Measurements from ENCODE around the gene OPCML. TPM values are rescaled to one million over a fixed set of nuclear protein-coding genes. Genes with fewer than 3 reads are reported as not detected.

Gene OPCML
- total RNA-seq, 3 donors from 2014 or later (not counting 1 experiment from before 2014, with no cell fraction given), result not detected

GRCh38 chr11:132840191-132840590, 692.1 kb downstream of the OPCML start:
- Mint-ChIP-seq H3K9me3 (peaks cover 7 to 12% of the 10 kb centered on the region in 2 donors), H3K27me3 (ENCODE audit: low read depth in 2 of 2) (no peaks in the 10 kb centered on the region), H3K4me3 (no peak overlapping the region), H3K36me3 (no peaks in the 10 kb centered on the region), H3K4me1 (no peaks in the 10 kb centered on the region), H3K27ac (no peak overlapping the region)
- H3K27ac ChIP-seq (ENCODE audit: low read length), result no peak overlapping the region
- DNase-seq (no peak), ATAC-seq (no peak)
- intact Hi-C loops (cut with micrococcal nuclease), result no loop called here
- TF ChIP-seq CTCF (IDR thresholded peaks at IDR 0.05), result no peak
- no peak overlapping the region for H3K4me3 ChIP-seq (ENCODE audit: low read length)
- H3K9me3 ChIP-seq (ENCODE audit: control insufficient read depth, insufficient read depth, low read length), result no peaks in the 10 kb centered on the region
- no peaks in the 10 kb centered on the region for H3K4me1 ChIP-seq (ENCODE audit: control insufficient read depth, insufficient read depth, low read length)
- no peaks in the 10 kb centered on the region for H3K27me3 ChIP-seq (ENCODE audit: control insufficient read depth, insufficient read depth, low read length)
- 86% methylated on average over 5 of the region's 5 CpGs for WGBS (ENCODE audit: insufficient coverage)
- no peaks in the 10 kb centered on the region for H3K36me3 ChIP-seq (ENCODE audit: control insufficient read depth, insufficient read depth, low read length)

GRCh38 chr11:132839236-132839945, 692.9 kb downstream of the OPCML start:
- H3K27ac ChIP-seq (ENCODE audit: low read length), result no peak overlapping the region
- no peak overlapping the region for H3K27ac Mint-ChIP-seq
- no peaks in the 10 kb centered on the region for H3K36me3 ChIP-seq (ENCODE audit: control insufficient read depth, insufficient read depth, low read length)
- DNase-seq (no peak), ATAC-seq (no peak)
- TF ChIP-seq CTCF (IDR thresholded peaks at IDR 0.05), result no peak
- no peaks in the 10 kb centered on the region for H3K27me3 Mint-ChIP-seq (ENCODE audit: low read depth in 2 of 2)
- H3K4me1 Mint-ChIP-seq, result no peaks in the 10 kb centered on the region
- peaks cover 7 to 13% of the 10 kb centered on the region in 2 donors for H3K9me3 Mint-ChIP-seq
- no peaks in the 10 kb centered on the region for H3K36me3 Mint-ChIP-seq
- intact Hi-C loops (cut with micrococcal nuclease), result no loop called here
- no peaks in the 10 kb centered on the region for H3K4me1 ChIP-seq (ENCODE audit: control insufficient read depth, insufficient read depth, low read length)
- H3K4me3 ChIP-seq (ENCODE audit: low read length), result no peak overlapping the region
- 94% methylated on average over 16 of the region's 18 CpGs for WGBS (ENCODE audit: insufficient coverage)
- no peaks in the 10 kb centered on the region for H3K27me3 ChIP-seq (ENCODE audit: control insufficient read depth, insufficient read depth, low read length)
- H3K4me3 Mint-ChIP-seq, result no peak overlapping the region
- H3K9me3 ChIP-seq (ENCODE audit: control insufficient read depth, insufficient read depth, low read length), result no peaks in the 10 kb centered on the region

- Mint-ChIP-seq H3K4me3 (no peak overlapping the region), H3K9me3 (peaks cover 7 to 13% of the 10 kb centered on the region in 2 donors), H3K4me1 (no peaks in the 10 kb centered on the region), H3K27me3 (ENCODE audit: low read depth in 2 of 2) (no peaks in the 10 kb centered on the region), H3K27ac (no peak overlapping the region), H3K36me3 (no peaks in the 10 kb centered on the region)
- TF ChIP-seq CTCF (IDR thresholded peaks at IDR 0.05), result no peak
- 19% methylated on average over 6 of the region's 7 CpGs for WGBS (ENCODE audit: insufficient coverage)
- H3K27me3 ChIP-seq (ENCODE audit: control insufficient read depth, insufficient read depth, low read length), result no peaks in the 10 kb centered on the region
- H3K4me1 ChIP-seq (ENCODE audit: control insufficient read depth, insufficient read depth, low read length), result no peaks in the 10 kb centered on the region
- intact Hi-C loops (cut with micrococcal nuclease), result no loop called here
- H3K4me3 ChIP-seq (ENCODE audit: low read length), result no peak overlapping the region
- H3K9me3 ChIP-seq (ENCODE audit: control insufficient read depth, insufficient read depth, low read length), result no peaks in the 10 kb centered on the region
- no peak for ATAC-seq
- H3K27ac ChIP-seq (ENCODE audit: low read length), result no peak overlapping the region
- no peaks in the 10 kb centered on the region for H3K36me3 ChIP-seq (ENCODE audit: control insufficient read depth, insufficient read depth, low read length)
- no peak for DNase-seq
Observed at GRCh38 chr11:132838627-132839026, 693.7 kb downstream of the OPCML start.

GRCh38 chr11:132831272-132831671, 701.0 kb downstream of the OPCML start:
- no peak overlapping the region for H3K4me3 Mint-ChIP-seq
- ATAC-seq, result no peak
- H3K36me3 Mint-ChIP-seq, result no peaks in the 10 kb centered on the region
- Histone ChIP-seq H3K27ac (ENCODE audit: low read length) (no peak overlapping the region), H3K4me3 (ENCODE audit: low read length) (no peak overlapping the region), H3K36me3 (ENCODE audit: control insufficient read depth, insufficient read depth, low read length) (no peaks in the 10 kb centered on the region), H3K9me3 (ENCODE audit: control insufficient read depth, insufficient read depth, low read length) (no peaks in the 10 kb centered on the region), H3K27me3 (ENCODE audit: control insufficient read depth, insufficient read depth, low read length) (no peaks in the 10 kb centered on the region), H3K4me1 (ENCODE audit: control insufficient read depth, insufficient read depth, low read length) (no peaks in the 10 kb centered on the region)
- WGBS (ENCODE audit: insufficient coverage), result 71% methylated on average over 2 of the region's 2 CpGs
- no peaks in the 10 kb centered on the region for H3K4me1 Mint-ChIP-seq
- intact Hi-C loops (cut with micrococcal nuclease), result no loop called here
- H3K27ac Mint-ChIP-seq, result no peak overlapping the region
- no peaks in the 10 kb centered on the region for H3K27me3 Mint-ChIP-seq (ENCODE audit: low read depth in 2 of 2)
- DNase-seq, result no peak
- no peak for TF ChIP-seq CTCF (IDR thresholded peaks at IDR 0.05)
- peaks cover 4 to 11% of the 10 kb centered on the region in 2 donors for H3K9me3 Mint-ChIP-seq

All from natural killer cell (primary cell).